ENCODE data around the gene RPL29. TPM values are rescaled to one million over a fixed set of nuclear protein-coding genes. Genes with fewer than 3 reads are reported as not detected.
A peak's percentile ranks its signal among the peaks of the same experiment; 100 is the strongest.

Gene RPL29
- total RNA-seq, 2 donors from 2014 or later = 1,051 to 1,273 TPM

DNA sequence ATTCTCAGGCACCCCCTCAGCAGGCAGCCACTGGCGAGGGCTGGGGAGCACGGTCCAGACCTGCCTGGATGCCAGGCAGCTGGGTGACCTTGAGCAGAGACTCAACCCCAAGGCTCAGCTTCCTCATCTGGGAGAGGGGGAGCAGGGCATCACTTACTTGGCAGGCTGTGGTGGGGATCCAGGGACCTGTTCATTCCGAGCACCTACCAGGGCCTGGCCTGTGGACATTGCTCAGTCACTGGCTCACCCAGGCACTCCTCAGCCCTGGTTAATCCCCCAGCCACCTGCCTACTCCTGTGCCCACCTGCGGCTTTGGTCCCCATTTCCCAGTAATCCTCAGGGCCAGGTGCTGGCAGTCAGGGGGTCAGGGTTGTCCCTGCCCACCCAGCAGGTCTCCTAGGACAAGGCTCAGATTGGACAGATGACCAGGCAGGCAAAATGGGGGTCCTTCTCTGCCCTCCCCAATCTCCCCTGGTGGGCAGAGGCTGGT lies 9.3 kb upstream of the RPL29 start:
- H3K9ac ChIP-seq (ENCODE audit: low read depth in 2 of 2, low read length in 2 of 2) = no peak overlapping the region
- TF ChIP-seq, protein P1, sequence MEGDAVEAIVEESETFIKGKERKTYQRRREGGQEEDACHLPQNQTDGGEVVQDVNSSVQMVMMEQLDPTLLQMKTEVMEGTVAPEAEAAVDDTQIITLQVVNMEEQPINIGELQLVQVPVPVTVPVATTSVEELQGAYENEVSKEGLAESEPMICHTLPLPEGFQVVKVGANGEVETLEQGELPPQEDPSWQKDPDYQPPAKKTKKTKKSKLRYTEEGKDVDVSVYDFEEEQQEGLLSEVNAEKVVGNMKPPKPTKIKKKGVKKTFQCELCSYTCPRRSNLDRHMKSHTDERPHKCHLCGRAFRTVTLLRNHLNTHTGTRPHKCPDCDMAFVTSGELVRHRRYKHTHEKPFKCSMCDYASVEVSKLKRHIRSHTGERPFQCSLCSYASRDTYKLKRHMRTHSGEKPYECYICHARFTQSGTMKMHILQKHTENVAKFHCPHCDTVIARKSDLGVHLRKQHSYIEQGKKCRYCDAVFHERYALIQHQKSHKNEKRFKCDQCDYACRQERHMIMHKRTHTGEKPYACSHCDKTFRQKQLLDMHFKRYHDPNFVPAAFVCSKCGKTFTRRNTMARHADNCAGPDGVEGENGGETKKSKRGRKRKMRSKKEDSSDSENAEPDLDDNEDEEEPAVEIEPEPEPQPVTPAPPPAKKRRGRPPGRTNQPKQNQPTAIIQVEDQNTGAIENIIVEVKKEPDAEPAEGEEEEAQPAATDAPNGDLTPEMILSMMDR (IDR thresholded peaks at IDR 0.05) = no peak
- no peak overlapping the region for H3K4me3 ChIP-seq
- H3K27ac ChIP-seq = no peak overlapping the region
- intact Hi-C loops (cut with DNase I) = loop anchor here (5.0 kb wide), 1 partner anchor 137 kb away; no protein-coding TSS in a partner anchor
- no peak for DNase-seq
- H3K9me3 ChIP-seq = no peaks in the 10 kb centered on the region
- H3K4me1 ChIP-seq = no peaks in the 10 kb centered on the region
- H3K27me3 ChIP-seq = no peaks in the 10 kb centered on the region
- no peaks in the 10 kb centered on the region for H3K36me3 ChIP-seq

DNA sequence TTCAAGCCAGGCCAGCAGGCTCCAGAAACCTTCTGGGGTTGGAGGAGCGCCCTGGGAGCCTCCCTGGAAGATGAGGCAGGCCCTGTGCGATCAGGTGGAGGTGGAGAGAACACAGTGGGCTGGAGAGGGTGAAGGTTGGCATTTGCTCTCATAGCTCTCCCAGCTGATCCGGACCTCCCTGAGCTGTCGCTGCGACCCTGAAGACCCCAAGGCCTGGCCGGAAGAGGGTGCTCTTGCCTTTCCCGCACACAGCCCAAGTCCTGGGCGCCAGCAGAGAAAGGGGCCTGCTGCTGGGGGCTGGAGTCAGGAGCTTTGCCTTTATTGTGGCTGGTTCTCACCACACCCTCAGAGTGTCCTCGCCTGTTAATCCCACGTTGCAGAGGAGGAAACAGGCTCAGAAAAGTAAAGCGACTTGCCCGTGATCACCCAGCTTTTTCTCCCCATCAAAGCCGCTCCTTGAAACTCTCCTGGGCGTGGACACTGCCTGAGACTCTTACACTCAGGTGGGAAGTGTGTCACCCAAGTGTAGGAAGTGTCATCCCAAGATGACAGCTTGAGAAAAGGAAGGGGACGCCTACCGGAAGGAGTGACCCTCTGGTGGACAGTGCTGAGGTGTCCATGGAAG lies 8.6 kb upstream of the RPL29 start:
- no peak for DNase-seq
- H3K27ac ChIP-seq = no peak overlapping the region

GRCh38 chr3:52002748-52003147 lies 7.1 kb upstream of the RPL29 start:
- Histone ChIP-seq H3K4me1 (no peaks in the 10 kb centered on the region), H3K9ac (ENCODE audit: low read depth in 2 of 2, low read length in 2 of 2) (no peak overlapping the region), H3K36me3 (no peaks in the 10 kb centered on the region), H3K9me3 (no peaks in the 10 kb centered on the region), H3K4me3 (no peak overlapping the region), H3K27ac (no peak overlapping the region), H3K27me3 (no peaks in the 10 kb centered on the region)
- DNase-seq = no peak
- intact Hi-C loops (cut with DNase I) = loop anchor here (5.0 kb wide), 1 partner anchor 140 kb away; no protein-coding TSS in a partner anchor
- TF ChIP-seq, protein P1 (IDR thresholded peaks at IDR 0.05) = no peak

More for the DNA sequence above, 8.6 kb upstream of the RPL29 start:
- Histone ChIP-seq H3K27me3 (no peaks in the 10 kb centered on the region), H3K36me3 (no peaks in the 10 kb centered on the region), H3K4me3 (no peak overlapping the region), H3K4me1 (no peaks in the 10 kb centered on the region), H3K9ac (ENCODE audit: low read depth in 2 of 2, low read length in 2 of 2) (no peak overlapping the region), H3K9me3 (no peaks in the 10 kb centered on the region)
- TF ChIP-seq, protein P1 (IDR thresholded peaks at IDR 0.05) = no peak
- intact Hi-C loops (cut with DNase I) = loop anchor here (5.0 kb wide), 1 partner anchor 138 kb away; no protein-coding TSS in a partner anchor

- Histone ChIP-seq H3K4me3 (no peak overlapping the region), H3K27ac (no peak overlapping the region), H3K36me3 (no peaks in the 10 kb centered on the region), H3K27me3 (no peaks in the 10 kb centered on the region), H3K9me3 (no peaks in the 10 kb centered on the region), H3K4me1 (no peaks in the 10 kb centered on the region), H3K9ac (ENCODE audit: low read depth in 2 of 2, low read length in 2 of 2) (peak overlapping the region in 1 of 2 donors; percentile 3)
- intact Hi-C loops (cut with DNase I) = loop anchor here (1.0 to 5.0 kb wide), 2 partner anchors 121 to 141 kb away; no protein-coding TSS in a partner anchor
- TF ChIP-seq, protein P1 (IDR thresholded peaks at IDR 0.05) = peak; percentile 84
- DNase-seq = peak; percentile 79
These were observed 5.8 kb upstream of the RPL29 start for GRCh38 chr3:52001443-52001974.

GRCh38 chr3:51999846-52000245 lies 4.2 kb upstream of the RPL29 start:
- no peak for DNase-seq
- no peaks in the 10 kb centered on the region for H3K27me3 ChIP-seq
- H3K9ac ChIP-seq (ENCODE audit: low read depth in 2 of 2, low read length in 2 of 2) = no peak overlapping the region
- no peaks in the 10 kb centered on the region for H3K36me3 ChIP-seq
- no peak overlapping the region for H3K27ac ChIP-seq
- H3K9me3 ChIP-seq = no peaks in the 10 kb centered on the region
- H3K4me1 ChIP-seq = peaks cover 2% of the 10 kb centered on the region
- intact Hi-C loops (cut with DNase I) = loop anchor here (5.0 kb wide), 1 partner anchor 142 kb away; no protein-coding TSS in a partner anchor
- TF ChIP-seq, protein P1 (IDR thresholded peaks at IDR 0.05) = no peak
- H3K4me3 ChIP-seq = no peak overlapping the region

Measured in colonic mucosa (tissue), 4 donors.